ENCODE measurements around the gene SOCS1. TPM values are rescaled to one million over a fixed set of nuclear protein-coding genes. Genes with fewer than 3 reads are reported as not detected.

Gene SOCS1
- total and polyA plus RNA-seq, 9 of the 15 experiments (the other 6 are each of a cell fraction or from before 2014, with no cell fraction given): 0.04 to 7.5 (median 2.3) TPM

GRCh38 chr16:11292076-11292748 is 36.2 kb upstream of the SOCS1 start:
- POLR2A ChIA-PET: interaction anchor here (0.6 kb wide), 1 partner anchor 12 kb away, joined by 4 read pairs; no protein-coding TSS in a partner anchor
- H3K4me1 ChIP-seq (replicated peaks in 1 of 2; ENCODE audit: control insufficient read depth in 2 of 2, insufficient read depth in 2 of 2, low read length in 2 of 2): peaks cover 0 to 5% of the 10 kb centered on the region in 2 experiments; a peak in 3 of 5 replicates
- H2AFZ ChIP-seq (ENCODE audit: low read depth, low read length): no peak overlapping the region

More at GRCh38 chr16:11292076-11292748, 36.2 kb upstream of the SOCS1 start:
- no peaks in the 10 kb centered on the region for H3K9me1 ChIP-seq (ENCODE audit: control insufficient read depth, insufficient read depth, low read length)
- in situ Hi-C loops (cut with MboI) (no loop called here), intact Hi-C loops (cut with micrococcal nuclease) (no loop called here)
- no peaks in the 10 kb centered on the region for H3K9me3 ChIP-seq (replicated peaks; ENCODE audit: control insufficient read depth, insufficient read depth, low read depth, low read length)
- FAIRE-seq: no peak
- ATAC-seq: no peak
- H3K9ac ChIP-seq (ENCODE audit: insufficient read depth in 1 of 2, low read depth in 2 of 2, low read length in 2 of 2): no peak overlapping the region
- peaks cover 9 to 40% of the 10 kb centered on the region in 2 experiments for H3K27me3 ChIP-seq (ENCODE audit: control insufficient read depth in 2 of 2, insufficient read depth in 2 of 2, low read length in 2 of 2)
- no peak for DNase-seq (ENCODE audit: extremely low read depth in 1 of 4, low spot score in 3 of 4)
- TF ChIP-seq TAF15 (IDR thresholded peaks at IDR 0.05; ENCODE audit: low read depth, low read length): no peak
- no peak for TF ChIP-seq ZNF609 (CRISPR knock-in tag; IDR thresholded peaks at IDR 0.05; ENCODE audit: borderline replicate concordance)
- WGBS (ENCODE audit: insufficient coverage, low coverage, missing lambda C conversion rate): 12% methylated on average over 7 of the region's 7 CpGs
- no peaks in the 10 kb centered on the region for H3K36me3 ChIP-seq (ENCODE audit: control insufficient read depth, insufficient read depth, low read length)
- BruUV-seq (replicated peaks): no TSS peak
- no peak overlapping the region for H3K4me2 ChIP-seq (ENCODE audit: insufficient read depth, low read length)
- H3K79me2 ChIP-seq (ENCODE audit: control insufficient read depth, insufficient read depth, low read length): no peaks in the 10 kb centered on the region
- no peaks in the 10 kb centered on the region for H4K20me1 ChIP-seq (replicated peaks; ENCODE audit: control insufficient read depth, insufficient read depth, low read length)
- no peak overlapping the region for H3K4me3 ChIP-seq
- no peak overlapping the region for H3K27ac ChIP-seq (ENCODE audit: extremely low read depth, low read depth, low read length)
- CTCF ChIA-PET (ENCODE audit: low intra/inter-chr PET ratio): no interaction called here

All from K562 (cell line).